NCI-H524 treated with DMSO at 0.1 percent for 48 hours (cell line): ENCODE data around the gene USP9X.
"Not testable (repeated sequence)": the region's sequence is repeated elsewhere in the genome, so short reads cannot be mapped to it uniquely, and the experiment has no call there.

ENCODE experiments used
- DNase-seq: peaks from one replicate; lab custom pipeline; 2025; lab: John Stamatoyannopoulos, UW

Gene USP9X

DNA sequence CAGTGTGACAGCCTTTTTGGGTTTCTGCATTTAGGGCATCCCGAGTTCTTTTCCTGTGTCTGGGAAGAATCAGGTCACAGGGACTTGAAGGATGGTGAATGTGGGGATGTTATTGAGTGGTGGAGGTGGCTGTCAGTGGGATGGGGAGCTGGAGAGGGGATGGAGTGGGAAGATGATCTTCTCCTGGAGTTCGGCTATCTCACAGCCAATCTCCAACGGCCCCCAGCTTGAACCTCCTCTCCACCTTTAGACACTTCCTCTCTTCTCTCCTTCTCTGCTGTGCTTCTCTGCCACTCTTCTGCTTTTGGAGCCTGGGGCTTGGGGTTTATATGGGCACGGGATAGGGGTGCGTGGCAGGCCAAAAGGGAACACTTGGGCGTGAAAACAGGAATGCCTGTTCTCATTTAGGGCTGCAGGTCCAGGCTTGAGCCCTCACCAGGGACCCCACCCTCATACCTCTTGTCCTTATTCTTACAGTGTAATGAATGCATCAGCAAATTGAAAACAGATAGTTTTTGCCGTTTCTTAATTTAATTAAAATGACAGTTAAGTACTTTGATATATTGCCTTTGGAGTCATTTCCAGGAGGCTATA, 37.5 kb downstream of the USP9X start:
- no peak for DNase-seq

GRCh38 chrX:41127477-41128192, 42.4 kb downstream of the USP9X start:
- DNase-seq: no peak

DNA sequence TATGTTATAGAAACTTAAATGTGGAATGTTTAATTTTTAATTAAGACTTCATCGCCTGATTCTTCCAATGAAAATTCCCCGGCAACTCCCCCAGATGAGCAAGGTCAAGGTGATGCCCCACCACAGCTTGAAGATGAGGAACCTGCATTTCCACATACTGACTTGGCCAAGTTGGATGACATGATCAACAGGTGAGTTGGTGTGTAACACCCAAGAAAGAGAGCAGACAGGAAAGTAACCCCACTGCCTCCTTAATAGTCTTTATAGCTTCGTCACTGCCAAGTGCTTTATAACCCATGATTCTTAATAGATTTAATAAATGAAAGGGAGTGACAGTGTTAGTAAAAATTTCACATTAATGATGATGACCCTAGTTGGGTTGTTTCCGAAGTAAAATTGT, 43.7 kb downstream of the USP9X start:
- no peak for DNase-seq

DNA sequence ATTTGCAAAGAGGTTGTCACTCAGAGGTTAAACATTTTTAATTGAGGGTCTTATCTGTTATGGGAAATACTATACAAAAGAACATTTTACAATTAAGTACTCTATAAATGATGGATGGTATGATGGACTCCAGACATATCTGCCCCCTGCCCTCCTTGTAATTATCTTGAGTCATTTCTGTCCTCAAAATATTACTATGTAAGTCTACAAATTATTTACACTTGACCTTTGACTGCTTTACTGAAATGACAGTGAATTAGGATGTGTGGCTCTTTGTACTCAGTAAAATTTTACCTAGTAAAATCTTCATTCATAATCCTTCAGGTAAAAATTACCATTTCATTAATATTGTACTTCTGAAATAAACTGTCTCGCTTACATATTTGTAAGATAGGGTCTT, 46.5 kb downstream of the USP9X start:
- DNase-seq: no peak

DNA sequence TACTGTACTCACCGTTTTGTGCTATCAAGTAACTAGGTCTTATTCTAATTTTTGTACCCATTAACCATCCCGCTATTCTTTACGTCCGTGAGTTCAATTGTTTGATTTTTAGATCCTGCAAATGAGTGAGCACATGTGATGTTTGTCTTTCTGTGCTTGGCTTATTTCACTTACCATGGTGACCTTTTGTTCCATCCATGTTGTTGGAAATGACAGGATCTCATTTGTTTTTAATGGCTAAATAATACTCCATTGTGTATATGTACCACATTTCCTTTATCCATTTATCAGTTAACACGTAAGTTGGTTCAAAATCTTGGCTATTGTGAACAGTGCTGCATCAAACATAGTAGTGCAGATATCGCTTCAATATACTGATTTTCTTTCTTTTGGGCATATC, 48.3 kb downstream of the USP9X start:
- no peak for DNase-seq

DNA sequence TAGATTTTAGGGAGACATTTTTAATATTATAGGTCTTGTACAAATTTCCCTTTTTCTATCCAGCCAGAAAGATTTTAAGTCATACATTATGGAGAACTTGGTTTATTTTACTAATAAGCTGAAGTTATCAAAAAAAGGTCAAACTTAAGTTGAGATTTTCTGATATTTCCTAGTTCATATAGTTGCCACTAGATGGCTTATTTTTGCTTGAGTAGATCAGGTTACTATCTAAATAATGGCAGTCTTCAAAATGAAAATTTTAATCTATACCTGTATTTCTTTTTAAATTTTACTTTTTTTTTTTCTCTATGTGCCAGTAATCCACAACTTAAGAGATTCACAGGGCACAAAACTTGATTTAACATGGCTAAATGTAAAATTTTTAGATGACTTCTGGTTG, 52.3 kb downstream of the USP9X start:
- no peak for DNase-seq

DNA sequence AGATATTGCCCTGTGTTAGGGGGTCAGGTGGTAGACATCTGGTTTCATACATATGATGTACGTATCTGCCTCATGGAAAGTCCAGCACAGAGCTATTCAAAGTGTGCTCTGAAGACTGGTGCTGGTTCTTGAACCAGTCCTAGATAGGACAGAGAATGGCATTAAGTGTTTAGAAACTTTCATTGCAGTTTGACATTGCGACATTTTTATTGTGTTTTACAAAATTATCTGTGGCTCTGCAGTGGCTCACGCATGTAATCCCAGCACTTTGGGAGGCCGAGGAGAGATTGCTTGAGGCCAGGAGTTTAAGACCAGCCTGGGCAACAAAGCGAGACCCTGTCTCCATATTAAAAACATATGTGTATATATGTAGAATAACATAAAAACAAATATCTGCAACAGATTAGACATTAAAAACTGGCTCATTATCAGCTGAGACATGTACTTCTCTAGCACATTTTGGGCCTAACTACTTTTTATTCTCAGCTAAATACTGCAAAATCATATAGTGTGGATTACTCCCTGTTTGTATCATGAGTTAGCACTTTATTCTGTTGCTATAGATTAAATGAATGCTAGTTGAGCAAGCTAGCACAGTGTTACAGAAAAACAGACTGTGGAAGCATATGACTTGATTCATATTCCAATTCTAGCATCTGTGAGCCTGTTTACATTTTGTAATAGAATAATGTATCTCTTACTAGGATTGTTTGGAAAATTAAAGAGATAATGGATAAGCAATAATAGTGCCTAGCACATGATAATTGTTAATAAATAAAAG, 57.1 kb downstream of the USP9X start:
- DNase-seq: no peak

DNA sequence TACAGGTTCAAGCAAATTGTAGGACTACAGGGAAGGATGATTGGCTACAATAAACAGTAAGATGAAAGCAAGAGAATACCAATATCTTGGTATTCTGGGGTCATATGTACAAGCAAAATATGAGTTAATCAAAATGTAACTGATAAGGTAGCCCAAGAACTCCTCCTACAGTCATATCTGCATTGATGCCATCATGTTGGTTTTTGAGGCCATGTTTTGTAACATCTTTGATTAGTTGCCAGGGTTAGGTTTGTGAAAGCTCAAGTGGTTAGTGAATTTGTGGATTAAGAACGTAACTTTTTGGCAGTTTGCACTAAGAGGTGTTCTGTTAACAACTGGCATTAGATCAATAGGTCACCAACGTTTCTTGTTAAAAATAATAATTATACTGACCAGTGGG, 59.6 kb downstream of the USP9X start:
- DNase-seq: no peak

GRCh38 chrX:41145920-41146608, 60.8 kb downstream of the USP9X start:
- DNase-seq: no peak

DNA sequence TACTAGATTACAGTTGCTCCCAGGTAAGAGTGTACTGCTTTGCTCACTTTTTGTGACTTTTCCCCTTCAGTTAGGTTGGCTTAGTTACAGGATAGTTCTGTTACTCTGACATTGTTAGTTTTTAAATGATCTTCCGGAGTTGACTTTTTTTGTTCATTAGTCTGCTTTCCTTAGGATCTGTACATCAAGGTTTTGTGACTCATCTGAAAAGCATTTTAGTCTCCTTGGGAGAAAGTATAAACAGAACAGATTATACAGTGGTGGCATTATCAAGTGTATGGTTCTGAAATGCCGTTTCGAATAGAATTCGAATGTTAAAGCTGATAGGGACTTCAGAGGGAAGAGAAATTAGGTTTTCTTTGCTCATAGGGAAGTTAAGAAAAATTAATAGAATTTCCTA, 63.3 kb downstream of the USP9X start:
- no peak for DNase-seq

DNA sequence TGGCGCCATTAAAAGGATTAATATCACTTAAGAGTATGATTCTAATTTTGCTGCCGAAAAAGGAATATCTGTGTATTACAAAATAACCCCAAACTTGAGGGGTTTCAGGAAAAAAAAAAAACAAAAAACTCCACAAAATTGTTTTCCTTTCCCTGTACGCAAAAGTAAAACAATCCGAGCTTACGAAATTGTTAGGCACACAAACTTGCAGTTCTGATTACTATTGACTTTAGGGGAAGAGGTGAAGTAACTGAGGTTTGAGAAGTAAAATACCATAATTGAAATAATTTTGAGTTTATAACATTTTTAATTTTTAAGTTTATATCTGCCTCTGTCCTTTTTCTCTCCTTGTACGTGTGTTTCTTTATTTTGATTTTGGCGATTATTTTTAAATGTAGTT, 64.8 kb downstream of the USP9X start:
- DNase-seq: no peak

- DNase-seq: not testable (repeated sequence)
These were observed 66.5 kb downstream of the USP9X start for GRCh38 chrX:41151726-41152125.

DNA sequence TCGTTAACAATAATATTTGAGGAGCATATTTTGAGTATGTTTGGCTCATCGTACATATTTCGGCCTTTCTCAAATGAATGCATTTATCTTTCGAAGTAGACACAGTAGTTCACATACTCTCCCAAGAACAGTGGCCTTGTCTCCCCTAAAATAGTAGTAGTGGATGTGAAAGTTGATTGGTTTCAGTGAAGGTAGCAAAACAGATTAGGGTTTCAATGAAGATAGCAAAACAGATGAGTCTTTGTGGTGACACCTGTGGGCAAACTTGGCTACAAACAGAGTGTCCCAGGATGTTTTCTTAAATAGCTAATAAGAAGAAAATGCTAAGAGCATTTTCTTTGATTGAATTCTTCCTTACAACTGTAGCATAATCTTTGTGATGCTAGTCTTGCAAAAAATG, 67.0 kb downstream of the USP9X start:
- no peak for DNase-seq

GRCh38 chrX:41153448-41153847, 68.2 kb downstream of the USP9X start:
- DNase-seq: no peak

GRCh38 chrX:41153957-41154356, 68.7 kb downstream of the USP9X start:
- no peak for DNase-seq

DNA sequence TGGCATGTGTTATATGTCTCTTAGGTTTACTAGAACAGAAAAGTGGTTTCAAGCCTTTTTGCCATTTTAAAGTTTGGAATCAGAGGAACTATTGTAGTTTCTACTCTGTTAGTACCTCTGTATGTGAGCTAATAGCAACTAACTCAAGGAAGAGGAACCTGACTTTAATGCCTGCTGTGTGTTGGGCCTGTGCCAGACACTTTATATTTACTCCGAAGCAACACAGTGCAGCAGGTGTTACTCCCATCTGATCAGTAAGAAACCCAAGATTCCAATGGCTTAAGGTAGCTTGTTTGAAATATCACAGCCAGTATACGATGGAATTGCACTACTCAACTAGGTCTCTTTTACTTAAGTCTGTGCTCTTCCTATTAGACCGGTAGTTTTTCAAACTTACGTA, 79.2 kb downstream of the USP9X start:
- no peak for DNase-seq

DNA sequence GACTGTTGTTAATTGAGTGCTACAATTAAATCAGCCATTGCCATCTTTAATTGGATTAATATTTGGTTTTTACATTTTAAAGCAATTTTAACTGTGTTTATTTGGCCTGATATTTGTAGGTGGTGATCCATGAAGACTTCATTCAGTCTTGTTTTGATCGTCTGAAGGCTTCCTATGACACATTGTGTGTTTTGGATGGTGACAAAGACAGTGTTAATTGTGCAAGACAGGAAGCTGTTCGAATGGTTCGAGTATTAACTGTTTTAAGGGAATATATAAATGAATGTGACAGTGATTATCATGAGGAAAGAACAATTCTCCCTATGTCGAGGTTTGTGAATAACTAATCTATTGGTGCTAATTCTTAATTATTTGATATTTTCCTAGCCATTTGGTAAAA, 82.6 kb downstream of the USP9X start:
- no peak for DNase-seq

- DNase-seq: no peak
These were observed 91.0 kb downstream of the USP9X start for GRCh38 chrX:41176263-41176662.

DNA sequence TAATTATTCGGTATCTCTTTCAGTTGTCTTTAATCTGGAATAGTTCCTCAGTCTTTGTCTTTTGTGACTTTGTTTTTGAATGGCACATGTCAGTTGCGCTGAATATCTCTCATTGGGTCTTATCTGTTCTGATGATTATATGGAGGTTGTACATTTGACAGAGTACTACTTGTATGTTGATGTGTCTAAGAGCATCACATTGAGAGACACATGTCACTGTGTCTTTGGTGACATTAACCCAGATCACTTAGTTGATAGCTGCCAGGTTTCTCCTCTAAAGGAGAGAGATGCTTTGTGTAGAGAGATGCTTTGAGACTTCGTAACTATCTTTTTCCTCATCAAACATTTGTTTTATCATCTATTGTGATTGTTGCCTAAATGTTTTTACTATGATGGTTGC, 92.1 kb downstream of the USP9X start:
- DNase-seq: no peak

- DNase-seq: no peak
These were observed 93.0 kb downstream of the USP9X start for GRCh38 chrX:41178201-41178600.

GRCh38 chrX:41180194-41180908, 95.1 kb downstream of the USP9X start:
- peak; percentile 7 for DNase-seq

- no peak for DNase-seq
These were observed 99.1 kb downstream of the USP9X start for GRCh38 chrX:41184312-41184711.
